CD4-positive, alpha-beta T cell treated with Interferon alpha-2 for 1 hour (primary cell): ENCODE results near the gene STK10.

Source experiments
- DNase-seq, 2 donors: peaks; one replicate each; pipeline ENCODE4 v3.0.0-alpha.2; 2020 to 2022

STK10 gene

GRCh38 chr5:172188893-172189692 lies 1.1 kb upstream of the STK10 start:
- DNase-seq, result no peak

GRCh38 chr5:172187118-172188032 lies 649 bp downstream of the STK10 start:
- peak; percentile 69 for DNase-seq

- no peak for DNase-seq
Measured at GRCh38 chr5:172186114-172186695, 1.8 kb downstream of the STK10 start.

- DNase-seq, result peak; percentile 22 to 47
Measured at GRCh38 chr5:172185096-172185461, 2.9 kb downstream of the STK10 start.

- no peak for DNase-seq
Measured at GRCh38 chr5:172183881-172184280, 4.1 kb downstream of the STK10 start.

- DNase-seq, result no peak
Measured at GRCh38 chr5:172182291-172182690, 5.7 kb downstream of the STK10 start.

GRCh38 chr5:172180936-172181335 lies 7.1 kb downstream of the STK10 start:
- peak; percentile 22 to 49 for DNase-seq

- peak; percentile 69 to 74 for DNase-seq
Measured at GRCh38 chr5:172178991-172179989, 8.7 kb downstream of the STK10 start.

- peak; percentile 15 to 43 for DNase-seq
Measured at GRCh38 chr5:172178301-172178987, 9.6 kb downstream of the STK10 start.

GRCh38 chr5:172177176-172177575 lies 10.8 kb downstream of the STK10 start:
- no peak for DNase-seq

GRCh38 chr5:172175263-172175719 lies 12.7 kb downstream of the STK10 start:
- peak; percentile 86 to 90 for DNase-seq

- peak; percentile 66 to 67 for DNase-seq
Measured at GRCh38 chr5:172173564-172174153, 14.4 kb downstream of the STK10 start.

GRCh38 chr5:172172912-172173563 lies 15.0 kb downstream of the STK10 start:
- no peak for DNase-seq

- no peak for DNase-seq
Measured at GRCh38 chr5:172171118-172171517, 16.9 kb downstream of the STK10 start.

GRCh38 chr5:172170251-172170701 lies 17.7 kb downstream of the STK10 start:
- DNase-seq, result no peak

GRCh38 chr5:172169216-172169615 lies 18.8 kb downstream of the STK10 start:
- DNase-seq, result no peak

- DNase-seq, result no peak
Measured at GRCh38 chr5:172168311-172168710, 19.7 kb downstream of the STK10 start.

GRCh38 chr5:172167895-172168294 lies 20.1 kb downstream of the STK10 start:
- no peak for DNase-seq

- DNase-seq, result no peak
Measured at GRCh38 chr5:172166030-172166826, 21.8 kb downstream of the STK10 start.
